ENCODE results near the gene UNC5C. TPM values are rescaled to one million over a fixed set of nuclear protein-coding genes. Genes with fewer than 3 reads are reported as not detected.

UNC5C gene
- total RNA-seq, 1 donor from 2014 or later = 0.70 TPM

- H3K27ac Mint-ChIP-seq (ENCODE audit: unreplicated experiment) = no peak overlapping the region
- no peaks in the 10 kb centered on the region for H3K36me3 Mint-ChIP-seq (ENCODE audit: unreplicated experiment)
- no peaks in the 10 kb centered on the region for H3K9me3 Mint-ChIP-seq (ENCODE audit: unreplicated experiment)
- H3K27me3 Mint-ChIP-seq (ENCODE audit: unreplicated experiment) = peaks cover 4% of the 10 kb centered on the region
- DNase-seq (ENCODE audit: extremely low spot score, unreplicated experiment) = no peak
- no peaks in the 10 kb centered on the region for H3K4me1 Mint-ChIP-seq (ENCODE audit: unreplicated experiment)
- TF ChIP-seq CTCF (IDR thresholded peaks at IDR 0.05) = no peak
- H3K4me3 Mint-ChIP-seq (ENCODE audit: unreplicated experiment) = no peak overlapping the region
Observed at GRCh38 chr4:95167805-95168204, 381.0 kb downstream of the UNC5C start.

- Mint-ChIP-seq H3K9me3 (ENCODE audit: unreplicated experiment) (no peaks in the 10 kb centered on the region), H3K4me3 (ENCODE audit: unreplicated experiment) (no peak overlapping the region), H3K4me1 (ENCODE audit: unreplicated experiment) (no peaks in the 10 kb centered on the region), H3K27me3 (ENCODE audit: unreplicated experiment) (peaks cover 6% of the 10 kb centered on the region), H3K27ac (ENCODE audit: unreplicated experiment) (no peak overlapping the region), H3K36me3 (ENCODE audit: unreplicated experiment) (no peaks in the 10 kb centered on the region)
- peak; percentile 76 for TF ChIP-seq CTCF (IDR thresholded peaks at IDR 0.05)
- DNase-seq (ENCODE audit: extremely low spot score, unreplicated experiment) = no peak
Observed at GRCh38 chr4:95165926-95166524, 382.7 kb downstream of the UNC5C start.

- Mint-ChIP-seq H3K9me3 (ENCODE audit: unreplicated experiment) (no peaks in the 10 kb centered on the region), H3K4me1 (ENCODE audit: unreplicated experiment) (no peaks in the 10 kb centered on the region), H3K27ac (ENCODE audit: unreplicated experiment) (no peak overlapping the region), H3K27me3 (ENCODE audit: unreplicated experiment) (peaks cover 6% of the 10 kb centered on the region), H3K36me3 (ENCODE audit: unreplicated experiment) (no peaks in the 10 kb centered on the region), H3K4me3 (ENCODE audit: unreplicated experiment) (no peak overlapping the region)
- no peak for DNase-seq (ENCODE audit: extremely low spot score, unreplicated experiment)
- no peak for TF ChIP-seq CTCF (IDR thresholded peaks at IDR 0.05)
Observed at GRCh38 chr4:95162867-95163266, 385.9 kb downstream of the UNC5C start.

GRCh38 chr4:95161781-95162469 is 386.8 kb downstream of the UNC5C start:
- no peaks in the 10 kb centered on the region for H3K4me1 Mint-ChIP-seq (ENCODE audit: unreplicated experiment)
- H3K4me3 Mint-ChIP-seq (ENCODE audit: unreplicated experiment) = no peak overlapping the region
- no peak for DNase-seq (ENCODE audit: extremely low spot score, unreplicated experiment)
- H3K27ac Mint-ChIP-seq (ENCODE audit: unreplicated experiment) = no peak overlapping the region
- peaks cover 6% of the 10 kb centered on the region for H3K27me3 Mint-ChIP-seq (ENCODE audit: unreplicated experiment)
- TF ChIP-seq CTCF (IDR thresholded peaks at IDR 0.05) = no peak
- no peaks in the 10 kb centered on the region for H3K36me3 Mint-ChIP-seq (ENCODE audit: unreplicated experiment)
- no peaks in the 10 kb centered on the region for H3K9me3 Mint-ChIP-seq (ENCODE audit: unreplicated experiment)

- no peaks in the 10 kb centered on the region for H3K9me3 Mint-ChIP-seq (ENCODE audit: unreplicated experiment)
- no peaks in the 10 kb centered on the region for H3K36me3 Mint-ChIP-seq (ENCODE audit: unreplicated experiment)
- peaks cover 2% of the 10 kb centered on the region for H3K27me3 Mint-ChIP-seq (ENCODE audit: unreplicated experiment)
- no peak for DNase-seq (ENCODE audit: extremely low spot score, unreplicated experiment)
- TF ChIP-seq CTCF (IDR thresholded peaks at IDR 0.05) = no peak
- no peak overlapping the region for H3K4me3 Mint-ChIP-seq (ENCODE audit: unreplicated experiment)
- no peak overlapping the region for H3K27ac Mint-ChIP-seq (ENCODE audit: unreplicated experiment)
- peaks cover 6% of the 10 kb centered on the region for H3K4me1 Mint-ChIP-seq (ENCODE audit: unreplicated experiment)
Observed at GRCh38 chr4:95159384-95159783, 389.4 kb downstream of the UNC5C start.

Measured in osteocyte (in vitro differentiated cells).